HL-60 (cell line): ENCODE data around the gene FARP1.

Experiments used
- DNase-seq, 2 experiments: peaks; one replicate each; pipeline ENCODE4 v3.0.0-alpha.2; 2010 to 2020; ENCODE audit warnings: low read depth in 1 of 2, low spot score in 1 of 2
- H3K27ac ChIP-seq: fragments of 250-450 bp; sonication (Bioruptor Pico); replicated peaks from 2 replicates; pipeline ENCODE4 v1.5.1; 2020; ENCODE audit warnings: mild to moderate bottlenecking, moderate library complexity
- H3K27me3 ChIP-seq: fragments of 250-450 bp; sonication (Bioruptor Pico); 2 replicates; pipeline ENCODE4 v1.5.1; 2021; ENCODE audit warnings: mild to moderate bottlenecking, moderate library complexity; ENCODE audit not compliant: insufficient read depth, poor library complexity, severe bottlenecking
- H3K4me3 ChIP-seq: replicated peaks from 2 replicates; pipeline ENCODE4 v1.5.1; 2011; ENCODE audit warnings: mild to moderate bottlenecking, control low read depth, low read length; ENCODE audit not compliant: insufficient read depth
- GABPA ChIP-seq: IDR thresholded peaks from 2 replicates; pipeline ENCODE4 v1.6.1; 2012; ENCODE audit warnings: low read depth
- POLR2AphosphoS5 ChIP-seq: IDR thresholded peaks from 2 replicates; pipeline ENCODE4 v1.6.1; 2012; ENCODE audit warnings: low read depth
- REST ChIP-seq: IDR thresholded peaks from 2 replicates; pipeline ENCODE4 v1.6.1; 2012; ENCODE audit warnings: low read depth; ENCODE audit not compliant: insufficient replicate concordance
- SPI1 ChIP-seq: IDR thresholded peaks from 2 replicates; pipeline ENCODE4 v1.6.1; 2012; ENCODE audit warnings: low read depth, mild to moderate bottlenecking, borderline replicate concordance
- TF ChIP-seq, protein P1 (sequence below): IDR thresholded peaks from one replicate; pipeline ENCODE4 v1.5.1; 2011; ENCODE audit warnings: low read length, control low read depth, inconsistent platforms; ENCODE audit not compliant: insufficient read depth

The FARP1 gene

GRCh38 chr13:98118865-98119264, 24.0 kb upstream of the FARP1 start:
- H3K27ac ChIP-seq: no peak overlapping the region
- TF ChIP-seq REST (no peak), SPI1 (no peak), POLR2AphosphoS5 (no peak), GABPA (no peak)
- TF ChIP-seq, protein P1, sequence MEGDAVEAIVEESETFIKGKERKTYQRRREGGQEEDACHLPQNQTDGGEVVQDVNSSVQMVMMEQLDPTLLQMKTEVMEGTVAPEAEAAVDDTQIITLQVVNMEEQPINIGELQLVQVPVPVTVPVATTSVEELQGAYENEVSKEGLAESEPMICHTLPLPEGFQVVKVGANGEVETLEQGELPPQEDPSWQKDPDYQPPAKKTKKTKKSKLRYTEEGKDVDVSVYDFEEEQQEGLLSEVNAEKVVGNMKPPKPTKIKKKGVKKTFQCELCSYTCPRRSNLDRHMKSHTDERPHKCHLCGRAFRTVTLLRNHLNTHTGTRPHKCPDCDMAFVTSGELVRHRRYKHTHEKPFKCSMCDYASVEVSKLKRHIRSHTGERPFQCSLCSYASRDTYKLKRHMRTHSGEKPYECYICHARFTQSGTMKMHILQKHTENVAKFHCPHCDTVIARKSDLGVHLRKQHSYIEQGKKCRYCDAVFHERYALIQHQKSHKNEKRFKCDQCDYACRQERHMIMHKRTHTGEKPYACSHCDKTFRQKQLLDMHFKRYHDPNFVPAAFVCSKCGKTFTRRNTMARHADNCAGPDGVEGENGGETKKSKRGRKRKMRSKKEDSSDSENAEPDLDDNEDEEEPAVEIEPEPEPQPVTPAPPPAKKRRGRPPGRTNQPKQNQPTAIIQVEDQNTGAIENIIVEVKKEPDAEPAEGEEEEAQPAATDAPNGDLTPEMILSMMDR: no peak
- H3K4me3 ChIP-seq: no peak overlapping the region
- no peak for DNase-seq
- no peaks in the 10 kb centered on the region for H3K27me3 ChIP-seq

GRCh38 chr13:98123176-98123575, 19.7 kb upstream of the FARP1 start:
- no peak for DNase-seq

GRCh38 chr13:98129059-98129746, 13.7 kb upstream of the FARP1 start:
- Histone ChIP-seq H3K27me3 (peaks cover 3% of the 10 kb centered on the region), H3K27ac (no peak overlapping the region), H3K4me3 (no peak overlapping the region)
- DNase-seq: no peak
- TF ChIP-seq, protein P1: no peak
- TF ChIP-seq SPI1 (no peak), POLR2AphosphoS5 (no peak), GABPA (no peak), REST (no peak)

More at GRCh38 chr13:98123176-98123575, 19.7 kb upstream of the FARP1 start:
- Histone ChIP-seq H3K27me3 (no peaks in the 10 kb centered on the region), H3K27ac (no peak overlapping the region), H3K4me3 (no peak overlapping the region)
- TF ChIP-seq REST (no peak), GABPA (no peak), POLR2AphosphoS5 (no peak), SPI1 (no peak)
- TF ChIP-seq, protein P1: no peak
